Subcutaneous adipose tissue (tissue), 4 donors: ENCODE measurements around the gene AFDN. TPM values are rescaled to one million over a fixed set of nuclear protein-coding genes. Genes with fewer than 3 reads are reported as not detected.

Source experiments
- total RNA-seq, 4 donors: library from RNA; depleted of rRNA; stranded (reverse); fragments of >200 nt; gene quantifications; one replicate each; pipeline ENCODE4 v1.1.0, GENCODE V29; 2016
- TF ChIP-seq, protein P1 (sequence below): fragments of 450-650 bp; IDR thresholded peaks from one replicate; pipeline ENCODE4 v1.5.1; 2016; ENCODE audit warnings: low read depth, mild to moderate bottlenecking, control low read depth, antibody characterized with exemption, moderate library complexity

The AFDN gene
- total RNA-seq, 4 donors from 2014 or later = 51.5 to 126 (median 88.1) TPM

DNA sequence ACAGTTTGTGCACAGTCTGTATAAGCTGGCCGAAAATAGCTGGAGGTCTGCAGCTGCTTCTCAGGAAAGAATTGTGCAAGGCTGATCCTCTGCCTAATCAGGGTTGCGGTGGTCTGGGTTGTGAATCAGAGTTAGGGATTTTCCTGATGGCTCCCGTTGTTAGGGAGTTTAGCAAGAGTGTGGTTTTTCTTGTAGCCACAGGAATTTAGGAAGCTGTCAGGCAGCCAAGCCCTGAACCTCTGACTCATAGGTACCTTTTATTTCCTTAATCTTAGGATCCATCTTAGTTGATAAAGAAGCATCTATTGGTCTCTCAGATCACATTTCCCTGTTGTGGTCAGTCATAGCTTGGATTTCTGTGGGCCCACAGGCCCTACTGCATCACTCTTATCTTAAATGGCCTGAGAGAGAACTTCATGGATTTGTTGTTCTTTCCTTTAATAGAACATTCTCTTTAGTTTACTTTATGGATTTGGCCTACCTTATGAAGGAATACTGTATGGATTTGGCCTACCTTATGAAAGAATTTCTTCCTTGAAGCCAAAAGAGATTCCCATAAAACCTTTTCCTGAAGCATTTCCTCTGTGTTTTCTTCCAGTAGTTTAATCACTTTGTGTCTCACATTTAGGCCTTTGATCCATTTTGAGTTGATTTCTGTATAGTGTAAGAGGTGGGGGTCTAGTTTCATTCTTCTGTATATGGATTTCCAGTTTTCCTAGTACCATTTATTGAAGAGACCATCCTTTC lies 181.1 kb downstream of the AFDN start:
- TF ChIP-seq, protein P1, sequence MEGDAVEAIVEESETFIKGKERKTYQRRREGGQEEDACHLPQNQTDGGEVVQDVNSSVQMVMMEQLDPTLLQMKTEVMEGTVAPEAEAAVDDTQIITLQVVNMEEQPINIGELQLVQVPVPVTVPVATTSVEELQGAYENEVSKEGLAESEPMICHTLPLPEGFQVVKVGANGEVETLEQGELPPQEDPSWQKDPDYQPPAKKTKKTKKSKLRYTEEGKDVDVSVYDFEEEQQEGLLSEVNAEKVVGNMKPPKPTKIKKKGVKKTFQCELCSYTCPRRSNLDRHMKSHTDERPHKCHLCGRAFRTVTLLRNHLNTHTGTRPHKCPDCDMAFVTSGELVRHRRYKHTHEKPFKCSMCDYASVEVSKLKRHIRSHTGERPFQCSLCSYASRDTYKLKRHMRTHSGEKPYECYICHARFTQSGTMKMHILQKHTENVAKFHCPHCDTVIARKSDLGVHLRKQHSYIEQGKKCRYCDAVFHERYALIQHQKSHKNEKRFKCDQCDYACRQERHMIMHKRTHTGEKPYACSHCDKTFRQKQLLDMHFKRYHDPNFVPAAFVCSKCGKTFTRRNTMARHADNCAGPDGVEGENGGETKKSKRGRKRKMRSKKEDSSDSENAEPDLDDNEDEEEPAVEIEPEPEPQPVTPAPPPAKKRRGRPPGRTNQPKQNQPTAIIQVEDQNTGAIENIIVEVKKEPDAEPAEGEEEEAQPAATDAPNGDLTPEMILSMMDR = no peak

DNA sequence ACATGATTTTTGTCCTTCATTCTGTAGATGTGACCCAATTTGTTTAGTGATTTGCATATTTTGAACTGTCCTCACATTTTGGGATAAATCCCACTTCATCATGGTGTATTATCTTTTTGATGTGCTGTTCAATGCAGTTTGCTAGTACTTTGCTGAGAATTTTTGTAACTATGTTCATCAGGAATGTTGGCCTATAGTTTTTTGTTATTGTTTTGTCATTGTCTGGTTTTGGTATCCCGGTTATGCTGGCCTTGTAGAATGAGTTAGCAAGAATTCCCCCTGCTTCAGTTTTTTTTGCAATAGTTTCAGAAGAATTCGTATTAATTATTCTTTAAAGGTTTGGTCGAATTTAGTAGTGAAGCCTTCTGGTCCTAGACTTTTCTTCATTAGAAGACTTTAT lies 182.6 kb downstream of the AFDN start:
- TF ChIP-seq, protein P1 = no peak

DNA sequence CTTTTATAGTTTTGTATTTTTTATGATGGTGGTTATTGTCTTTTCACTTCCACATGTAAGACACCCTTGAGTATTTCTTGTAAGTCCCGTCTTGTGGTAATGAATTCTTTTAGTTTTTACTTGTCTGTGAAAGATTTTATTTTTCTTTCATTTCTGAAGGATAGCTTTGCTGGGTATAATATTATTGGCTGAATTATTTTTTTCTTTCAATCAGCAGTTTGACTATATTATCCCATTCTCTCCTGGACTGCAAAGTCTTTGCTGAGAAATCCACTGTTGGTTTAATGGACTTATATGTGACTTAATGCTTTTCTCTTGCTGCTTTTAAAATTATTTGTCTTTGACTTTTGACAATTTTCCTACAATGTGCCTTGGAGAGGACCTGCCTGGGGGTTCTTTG lies 184.6 kb downstream of the AFDN start:
- TF ChIP-seq, protein P1 = no peak

DNA sequence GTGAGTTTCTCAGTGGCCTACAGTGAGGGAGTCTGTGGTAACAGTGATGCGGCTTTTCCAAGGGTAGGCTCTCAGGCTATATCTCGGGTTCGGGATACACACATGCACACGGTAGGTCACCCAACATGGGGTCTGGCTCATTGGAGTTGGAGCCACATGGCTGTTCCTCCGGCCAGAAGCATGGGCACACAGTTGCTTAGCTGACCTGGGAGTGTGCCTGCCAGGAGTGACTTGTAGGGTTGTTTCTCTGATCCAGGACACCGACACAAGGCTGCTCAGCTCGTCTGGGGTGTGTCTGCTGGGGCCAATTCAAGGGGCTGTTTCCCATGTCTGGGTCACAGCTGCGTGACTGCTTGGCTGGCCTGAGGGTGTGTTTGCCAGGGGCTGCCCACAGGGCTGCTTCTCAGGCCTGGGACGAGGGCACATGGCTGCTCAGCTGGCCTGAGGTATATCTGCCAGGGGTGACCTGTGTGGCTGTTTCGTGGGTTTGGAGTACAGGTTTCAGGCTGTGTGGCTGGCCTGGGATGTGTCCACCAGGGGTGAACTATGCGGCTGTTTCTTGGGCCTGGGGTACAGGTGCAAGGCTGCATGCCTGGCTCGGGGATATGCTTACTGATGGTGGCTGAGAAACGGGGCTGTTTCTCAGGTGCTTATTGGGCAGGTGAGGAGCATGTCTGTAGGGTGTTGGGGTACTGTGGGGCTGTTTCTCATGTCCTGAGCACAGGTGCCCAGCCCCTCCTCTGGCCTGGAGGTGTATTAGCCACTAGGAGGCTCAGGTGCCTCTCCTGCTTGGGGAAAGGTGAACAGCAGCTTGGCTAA lies 185.9 kb downstream of the AFDN start:
- TF ChIP-seq, protein P1 = no peak

DNA sequence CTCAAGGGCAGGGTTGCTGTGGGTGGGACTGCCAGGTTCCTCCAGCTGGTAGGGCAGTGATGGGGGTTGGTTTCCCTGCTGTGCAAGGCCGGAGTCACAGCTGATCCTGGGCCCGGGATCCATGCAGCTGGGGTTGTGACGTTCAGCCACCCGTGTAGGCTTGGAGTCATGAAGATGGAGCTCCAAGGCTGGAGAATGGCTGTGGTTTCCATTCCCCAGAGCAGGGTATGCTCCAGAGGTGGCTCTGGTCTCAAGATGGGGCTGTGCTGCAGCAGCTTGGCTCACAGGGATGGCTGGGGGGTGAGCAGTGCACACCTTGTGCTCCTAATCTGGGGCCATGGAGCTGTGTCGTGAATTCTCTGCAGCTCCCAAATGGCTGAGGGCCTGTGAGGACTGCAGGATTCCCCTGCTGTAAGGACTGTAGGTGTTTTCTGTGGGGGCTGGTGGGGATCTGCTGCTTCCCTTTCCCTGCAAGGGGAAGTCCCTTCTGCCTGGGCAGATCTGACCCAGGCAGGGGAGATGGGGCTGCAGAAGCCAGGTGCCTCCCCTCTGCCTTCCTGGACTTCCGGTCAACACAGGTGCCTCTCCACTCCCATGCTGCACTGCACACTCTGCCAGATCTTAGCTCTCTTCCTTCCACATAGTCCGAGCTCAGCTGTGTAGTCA lies 186.7 kb downstream of the AFDN start:
- TF ChIP-seq, protein P1 = no peak

DNA sequence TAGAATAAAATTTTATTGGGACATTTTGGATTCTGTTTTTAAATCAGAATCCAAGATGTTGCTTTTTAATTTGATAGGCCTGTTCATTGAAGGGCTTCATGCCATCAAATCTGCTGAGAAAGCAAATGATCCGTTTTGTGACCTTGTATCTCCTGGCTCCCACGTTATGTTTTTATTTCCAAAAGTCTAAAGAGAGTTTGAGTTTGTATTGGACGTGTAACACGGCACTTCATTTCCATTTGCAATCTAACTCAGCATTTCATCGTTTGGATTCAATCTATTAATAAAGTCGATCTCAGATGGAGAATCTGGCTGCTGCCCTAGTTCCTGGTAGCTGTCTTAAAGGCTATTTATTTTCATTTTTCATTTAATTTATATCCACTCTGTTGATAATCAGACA lies 187.7 kb downstream of the AFDN start:
- TF ChIP-seq, protein P1 = no peak

DNA sequence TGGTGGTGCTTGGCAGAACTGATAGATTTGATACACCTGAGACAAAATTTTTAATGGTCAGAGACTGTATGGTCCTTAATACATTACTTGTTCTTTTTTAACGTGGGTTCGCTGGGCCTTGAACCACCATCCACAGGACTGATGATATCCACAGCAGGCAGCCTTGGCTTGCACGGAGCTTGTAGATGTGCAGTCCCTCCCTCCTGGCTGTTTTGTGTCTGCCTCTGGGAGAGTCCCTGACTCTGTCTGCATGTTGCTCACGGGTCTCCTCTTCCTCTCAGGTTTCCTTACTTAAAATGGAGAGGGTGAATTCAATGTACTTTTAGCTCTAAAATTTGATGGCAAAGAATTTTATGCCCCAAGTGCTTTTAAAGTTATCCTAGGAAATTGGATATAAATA lies 188.3 kb downstream of the AFDN start:
- TF ChIP-seq, protein P1 = no peak
